GM23248 (cell line): Measurements from ENCODE around the gene DNAAF5. TPM values are rescaled to one million over a fixed set of nuclear protein-coding genes. Genes with fewer than 3 reads are reported as not detected.
A peak's percentile ranks its signal among the peaks of the same experiment; 100 is the strongest.

ENCODE experiments used
- DNase-seq: peaks from one replicate; pipeline ENCODE4 v3.0.0-alpha.2; 2015
- H2AFZ ChIP-seq: fragments of 200-600 bp; sonication (generic); 2 replicates; pipeline ENCODE4 v1.6.1; 2016; ENCODE audit warnings: antibody characterized with exemption
- H3F3A ChIP-seq: fragments of 200-600 bp; sonication (generic); 2 replicates; pipeline ENCODE4 v1.6.1; 2016; ENCODE audit warnings: mild to moderate bottlenecking, antibody characterized with exemption, mixed run types; ENCODE audit not compliant: insufficient read depth
- H3K27ac ChIP-seq: fragments of 200-600 bp; sonication (generic); 2 replicates; pipeline ENCODE4 v1.5.1; 2016; ENCODE audit warnings: mild to moderate bottlenecking
- H3K27me3 ChIP-seq: fragments of 200-600 bp; sonication (generic); replicated peaks from 2 replicates; pipeline ENCODE4 v1.6.1; 2016; ENCODE audit warnings: mild to moderate bottlenecking; ENCODE audit not compliant: insufficient read depth
- H3K36me3 ChIP-seq: fragments of 200-600 bp; sonication (generic); 2 replicates; pipeline ENCODE4 v1.6.1; 2016; ENCODE audit warnings: low read depth, mild to moderate bottlenecking
- H3K4me1 ChIP-seq: fragments of 200-600 bp; sonication (generic); 2 replicates; pipeline ENCODE4 v1.6.1; 2016; ENCODE audit warnings: mild to moderate bottlenecking; ENCODE audit not compliant: insufficient read depth
- H3K4me2 ChIP-seq: fragments of 200-600 bp; sonication (generic); one replicate; pipeline ENCODE4 v1.6.1; 2016; ENCODE audit warnings: mild to moderate bottlenecking; ENCODE audit not compliant: unreplicated experiment
- H3K4me3 ChIP-seq: fragments of 200-600 bp; sonication (generic); 2 replicates; pipeline ENCODE4 v1.5.1; 2016; ENCODE audit warnings: mild to moderate bottlenecking
- H3K79me2 ChIP-seq: fragments of 200-600 bp; sonication (generic); 2 replicates; pipeline ENCODE4 v1.6.1; 2016; ENCODE audit warnings: mild to moderate bottlenecking; ENCODE audit not compliant: insufficient read depth
- H3K9ac ChIP-seq: fragments of 200-600 bp; sonication (generic); 2 replicates; pipeline ENCODE4 v1.6.1; 2016; ENCODE audit warnings: mild to moderate bottlenecking
- H3K9me2 ChIP-seq: fragments of 200-600 bp; sonication (generic); 2 replicates; pipeline ENCODE4 v1.6.1; 2016; ENCODE audit warnings: mixed run types, mild to moderate bottlenecking, moderate library complexity; ENCODE audit not compliant: insufficient read depth
- H3K9me3 ChIP-seq: fragments of 200-600 bp; sonication (generic); one replicate; pipeline ENCODE4 v1.6.1; 2017; ENCODE audit warnings: low read depth
- H4K20me1 ChIP-seq: fragments of 200-600 bp; sonication (generic); 2 replicates; pipeline ENCODE4 v1.6.0; 2016; ENCODE audit not compliant: insufficient read depth
- EZH2 ChIP-seq: fragments of 200-600 bp; sonication (generic); IDR thresholded peaks from 2 replicates; pipeline ENCODE4 v1.6.1; 2018; ENCODE audit warnings: antibody characterized with exemption, mild to moderate bottlenecking; ENCODE audit not compliant: insufficient read depth, poor library complexity, severe bottlenecking
- EZH2phosphoT487 ChIP-seq: fragments of 200-600 bp; sonication (generic); IDR thresholded peaks from 2 replicates; pipeline ENCODE4 v1.6.1; 2018; ENCODE audit warnings: antibody characterized with exemption, moderate library complexity, mild to moderate bottlenecking, low read depth; ENCODE audit not compliant: insufficient read depth
- WGBS, 2 experiments: methylation state at CpG; one replicate each; pipeline ENCODE4 v1.1.6; 2015 to 2017; ENCODE audit warnings: low lambda C conversion rate in 2 of 2, low coverage in 1 of 2; ENCODE audit errors: missing lambda C conversion rate in 2 of 2; 5-methylcytosine and 5-hydroxymethylcytosine counted together
- in situ Hi-C: fragments of 300-500 bp; cut with MboI; formaldehyde crosslinking; loops from 2 replicates; pipeline ENCODE4 v1.15.0; 2020
- polyA plus RNA-seq: library from polyadenylated mRNA; unstranded; fragments of >200 nt; fragmentation: Nextera tagmentation; extraction: Ambion mirVana; gene quantifications from 2 replicates; pipeline ENCODE4 v1.2.1, GENCODE V29; 2016
- total RNA-seq: library from RNA; depleted of rRNA; stranded (reverse); fragments of >200 nt; shearing (Covaris generic); gene quantifications from 2 replicates; pipeline ENCODE4 v1.2.3, GENCODE V29; 2014

The DNAAF5 gene
- total and polyA plus RNA-seq, 2 experiments from 2014 or later = 5.7 to 35.7 TPM

- Histone ChIP-seq H3K9me2 (no peaks in the 10 kb centered on the region), H3K4me3 (no peak overlapping the region), H3K27ac (no peak overlapping the region), H3K4me1 (no peaks in the 10 kb centered on the region), H3K27me3 (no peaks in the 10 kb centered on the region), H3K4me2 (no peak overlapping the region), H3K9me3 (no peaks in the 10 kb centered on the region), H3K9ac (no peak overlapping the region), H3K79me2 (no peaks in the 10 kb centered on the region), H3F3A (no peaks in the 10 kb centered on the region), H3K36me3 (peaks cover 7% of the 10 kb centered on the region; the same call in 1 of the 2 replicates), H4K20me1 (no peaks in the 10 kb centered on the region), H2AFZ (no peak overlapping the region)
- WGBS, 2 experiments = 86 to 87% methylated on average over 44 to 65 of the region's 65 CpGs
- in situ Hi-C loops = loop anchor here (5.0 kb wide), 1 partner anchor 446 kb away; no protein-coding TSS in a partner anchor
- peak; percentile 10 for DNase-seq
- TF ChIP-seq EZH2phosphoT487 (no peak), EZH2 (no peak)
These were observed 41.6 kb downstream of the DNAAF5 start for GRCh38 chr7:767941-768731.

- no peak overlapping the region for H3K4me3 ChIP-seq
- no peaks in the 10 kb centered on the region for H3F3A ChIP-seq
- no peak overlapping the region for H3K9ac ChIP-seq
- peaks cover 7% of the 10 kb centered on the region; the same call in 1 of the 2 replicates for H3K36me3 ChIP-seq
- no peak for DNase-seq
- no peaks in the 10 kb centered on the region for H3K79me2 ChIP-seq
- H4K20me1 ChIP-seq = no peaks in the 10 kb centered on the region
- H3K4me2 ChIP-seq = no peak overlapping the region
- H3K9me3 ChIP-seq = no peaks in the 10 kb centered on the region
- in situ Hi-C loops = loop anchor here (5.0 kb wide), 1 partner anchor 447 kb away; no protein-coding TSS in a partner anchor
- H3K9me2 ChIP-seq = no peaks in the 10 kb centered on the region
- H3K4me1 ChIP-seq = no peaks in the 10 kb centered on the region
- TF ChIP-seq EZH2phosphoT487 (no peak), EZH2 (no peak)
- no peak overlapping the region for H3K27ac ChIP-seq
- H2AFZ ChIP-seq = no peak overlapping the region
- no peaks in the 10 kb centered on the region for H3K27me3 ChIP-seq
- 91 to 93% methylated on average over 31 to 36 of the region's 36 CpGs for WGBS, 2 experiments
These were observed 42.5 kb downstream of the DNAAF5 start for GRCh38 chr7:768881-769504.

GRCh38 chr7:770336-770735, 43.8 kb downstream of the DNAAF5 start:
- DNase-seq = no peak
- Histone ChIP-seq H2AFZ (no peak overlapping the region), H3K27me3 (no peaks in the 10 kb centered on the region), H3K9ac (no peak overlapping the region), H3K79me2 (no peaks in the 10 kb centered on the region), H4K20me1 (no peaks in the 10 kb centered on the region), H3K4me1 (no peaks in the 10 kb centered on the region), H3K9me2 (no peaks in the 10 kb centered on the region), H3K4me3 (no peak overlapping the region), H3F3A (no peaks in the 10 kb centered on the region), H3K9me3 (no peaks in the 10 kb centered on the region), H3K4me2 (no peak overlapping the region), H3K27ac (no peak overlapping the region), H3K36me3 (peaks cover 7% of the 10 kb centered on the region; the same call in 1 of the 2 replicates)
- in situ Hi-C loops = no loop called here
- TF ChIP-seq EZH2 (no peak), EZH2phosphoT487 (no peak)
- 97% methylated on average over 13 to 14 of the region's 14 CpGs for WGBS, 2 experiments

- 66 to 68% methylated on average over 3 to 7 of the region's 7 CpGs for WGBS, 2 experiments
- Histone ChIP-seq H3F3A (no peaks in the 10 kb centered on the region), H4K20me1 (no peaks in the 10 kb centered on the region), H3K36me3 (peaks cover 7% of the 10 kb centered on the region; the same call in 1 of the 2 replicates), H3K27ac (no peak overlapping the region), H3K4me2 (no peak overlapping the region), H3K4me1 (no peaks in the 10 kb centered on the region), H3K27me3 (no peaks in the 10 kb centered on the region), H3K9me2 (no peaks in the 10 kb centered on the region), H3K9ac (no peak overlapping the region), H3K79me2 (no peaks in the 10 kb centered on the region), H3K9me3 (no peaks in the 10 kb centered on the region), H3K4me3 (no peak overlapping the region), H2AFZ (no peak overlapping the region)
- TF ChIP-seq EZH2phosphoT487 (no peak), EZH2 (no peak)
- in situ Hi-C loops = no loop called here
- DNase-seq = no peak
These were observed 44.3 kb downstream of the DNAAF5 start for GRCh38 chr7:770741-771166.
